Stimulated activated naive CD8-positive, alpha-beta T cell treated with anti-CD3 and anti-CD28 coated beads, Interleukin-15, amount 100 ng/mL, for 72 hours (primary cell): Measurements from ENCODE around the gene PDXP.
A peak's percentile ranks its signal among the peaks of the same experiment; 100 is the strongest.

Experiments used
- ATAC-seq: fragments of 150-1000 bp; cut with Tn5 transposase; 2 replicates; pipeline ENCODE4 v1.10.0; 2021; ENCODE audit warnings: mild to moderate bottlenecking, moderate library complexity
- DNase-seq, 2 donors: peaks; one replicate each; pipeline ENCODE4 v3.0.0; 2021 to 2022
- H3K27ac Mint-ChIP-seq, 2 donors: one replicate each; pipeline ENCODE4 v1.8.0; 2022; ENCODE audit warnings: mild to moderate bottlenecking in 2 of 2, mixed read lengths in 2 of 2, moderate library complexity in 2 of 2
- H3K27me3 Mint-ChIP-seq: one replicate; pipeline ENCODE4 v1.8.0; 2022; ENCODE audit warnings: mixed read lengths
- H3K4me1 Mint-ChIP-seq: one replicate; pipeline ENCODE4 v1.8.0; 2022; ENCODE audit warnings: mild to moderate bottlenecking, mixed read lengths
- H3K4me3 Mint-ChIP-seq, 2 donors: one replicate each; pipeline ENCODE4 v1.8.0; 2022; ENCODE audit warnings: mild to moderate bottlenecking in 2 of 2, mixed read lengths in 2 of 2, moderate library complexity in 1 of 2
- H3K9me3 Mint-ChIP-seq, 2 donors: one replicate each; pipeline ENCODE4 v1.8.0; 2022; ENCODE audit warnings: mixed read lengths in 2 of 2

PDXP gene

GRCh38 chr22:37674248-37674647 lies 15.7 kb downstream of the PDXP start:
- ATAC-seq = no peak
- Mint-ChIP-seq H3K9me3 (no peaks in the 10 kb centered on the region), H3K4me1 (peaks cover 82% of the 10 kb centered on the region), H3K4me3 (peak overlapping the region; percentile 63 to 83), H3K27me3 (no peaks in the 10 kb centered on the region), H3K27ac (peak overlapping the region in 1 of 2 donors; percentile 12)
- no peak for DNase-seq

GRCh38 chr22:37674951-37675929 lies 16.7 kb downstream of the PDXP start, which contains the start of gene LGALS1:
Gene LGALS1 (plus strand): TSS chr22:37675636. CDS start chr22:37675703, 67 bp downstream.
- H3K4me1 Mint-ChIP-seq = peaks cover 82% of the 10 kb centered on the region
- no peaks in the 10 kb centered on the region for H3K9me3 Mint-ChIP-seq

GRCh38 chr22:37675930-37676735 lies 17.6 kb downstream of the PDXP start:
- ATAC-seq (peak; percentile 1), DNase-seq (peak; percentile 36 to 52)
- Mint-ChIP-seq H3K27me3 (no peaks in the 10 kb centered on the region), H3K27ac (peak overlapping the region; percentile 82 to 90), H3K4me3 (peak overlapping the region; percentile 83 to 93), H3K9me3 (no peaks in the 10 kb centered on the region), H3K4me1 (peaks cover 80% of the 10 kb centered on the region)

More at GRCh38 chr22:37674951-37675929, 16.7 kb downstream of the PDXP start, which contains the start of gene LGALS1:
- Mint-ChIP-seq H3K4me3 (peak within 1 kb of the TSS; percentile 83 to 93), H3K27ac (peak within 1 kb of the TSS; percentile 87 to 90), H3K27me3 (no peaks in the 10 kb centered on the region)
- ATAC-seq = peak; percentile 66
- peak; percentile 70 to 81 for DNase-seq

- Mint-ChIP-seq H3K9me3 (no peaks in the 10 kb centered on the region), H3K4me3 (peak overlapping the region; percentile 83 to 93), H3K27me3 (no peaks in the 10 kb centered on the region), H3K27ac (peak overlapping the region; percentile 90 to 94), H3K4me1 (peaks cover 80% of the 10 kb centered on the region)
- DNase-seq = peak; percentile 88 to 94
- peak; percentile 86 for ATAC-seq
These were observed 18.4 kb downstream of the PDXP start for GRCh38 chr22:37676736-37677492.

GRCh38 chr22:37677493-37677974 lies 19.0 kb downstream of the PDXP start:
- peak; percentile 34 for ATAC-seq
- H3K4me1 Mint-ChIP-seq = peaks cover 74% of the 10 kb centered on the region

GRCh38 chr22:37678372-37678771 lies 19.8 kb downstream of the PDXP start:
- peaks cover 66% of the 10 kb centered on the region for H3K4me1 Mint-ChIP-seq
- DNase-seq = no peak
- no peak overlapping the region for H3K27ac Mint-ChIP-seq
- no peak for ATAC-seq
- no peaks in the 10 kb centered on the region for H3K27me3 Mint-ChIP-seq
- H3K4me3 Mint-ChIP-seq = no peak overlapping the region
- H3K9me3 Mint-ChIP-seq = no peaks in the 10 kb centered on the region

More at GRCh38 chr22:37677493-37677974, 19.0 kb downstream of the PDXP start:
- Mint-ChIP-seq H3K27ac (peak overlapping the region; percentile 89 to 94), H3K27me3 (no peaks in the 10 kb centered on the region), H3K9me3 (no peaks in the 10 kb centered on the region), H3K4me3 (peak overlapping the region; percentile 83 to 93)
- DNase-seq = no peak

GRCh38 chr22:37679670-37680069 lies 21.1 kb downstream of the PDXP start:
- no peaks in the 10 kb centered on the region for H3K9me3 Mint-ChIP-seq
- ATAC-seq = no peak
- no peak for DNase-seq
- peaks cover 53% of the 10 kb centered on the region for H3K4me1 Mint-ChIP-seq
- no peak overlapping the region for H3K27ac Mint-ChIP-seq
- no peaks in the 10 kb centered on the region for H3K27me3 Mint-ChIP-seq
- H3K4me3 Mint-ChIP-seq = no peak overlapping the region

- ATAC-seq = no peak
- Mint-ChIP-seq H3K27ac (no peak overlapping the region), H3K27me3 (no peaks in the 10 kb centered on the region), H3K4me1 (peaks cover 48% of the 10 kb centered on the region), H3K4me3 (no peak overlapping the region), H3K9me3 (no peaks in the 10 kb centered on the region)
- no peak for DNase-seq
These were observed 21.8 kb downstream of the PDXP start for GRCh38 chr22:37680191-37680851.

GRCh38 chr22:37681001-37681424 lies 22.5 kb downstream of the PDXP start:
- ATAC-seq (no peak), DNase-seq (no peak)
- Mint-ChIP-seq H3K4me3 (no peak overlapping the region), H3K27me3 (no peaks in the 10 kb centered on the region), H3K27ac (no peak overlapping the region), H3K4me1 (peaks cover 48% of the 10 kb centered on the region), H3K9me3 (no peaks in the 10 kb centered on the region)

GRCh38 chr22:37681556-37682049 lies 23.1 kb downstream of the PDXP start:
- H3K9me3 Mint-ChIP-seq = no peaks in the 10 kb centered on the region
- H3K4me1 Mint-ChIP-seq = peaks cover 47% of the 10 kb centered on the region
- H3K27ac Mint-ChIP-seq = no peak overlapping the region
- H3K27me3 Mint-ChIP-seq = no peaks in the 10 kb centered on the region
- DNase-seq = peak; percentile 73 to 80
- H3K4me3 Mint-ChIP-seq = no peak overlapping the region
- ATAC-seq = peak; percentile 47

- no peaks in the 10 kb centered on the region for H3K9me3 Mint-ChIP-seq
- ATAC-seq = no peak
- peaks cover 46% of the 10 kb centered on the region for H3K4me1 Mint-ChIP-seq
- H3K4me3 Mint-ChIP-seq = no peak overlapping the region
- no peak overlapping the region for H3K27ac Mint-ChIP-seq
- H3K27me3 Mint-ChIP-seq = no peaks in the 10 kb centered on the region
- DNase-seq = no peak
These were observed 26.5 kb downstream of the PDXP start for GRCh38 chr22:37684803-37685615.

GRCh38 chr22:37686002-37686982 lies 27.8 kb downstream of the PDXP start, which contains the start of gene NOL12:
Gene NOL12 (plus strand): TSS chr22:37686343. CDS start chr22:37686393, 50 bp downstream.
- Mint-ChIP-seq H3K27me3 (no peaks in the 10 kb centered on the region), H3K4me3 (peak within 1 kb of the TSS; percentile 98 to 99), H3K27ac (peak within 1 kb of the TSS; percentile 96 to 97), H3K9me3 (no peaks in the 10 kb centered on the region), H3K4me1 (peaks cover 41% of the 10 kb centered on the region)
- ATAC-seq (peak; percentile 93), DNase-seq (peak; percentile 81 to 82)
